Myocyte (in vitro differentiated cells): ENCODE data around the gene PKD2L1. TPM values are rescaled to one million over a fixed set of nuclear protein-coding genes. Genes with fewer than 3 reads are reported as not detected.
A peak's percentile ranks its signal among the peaks of the same experiment; 100 is the strongest.
"Not testable (repeated sequence)": the region's sequence is repeated elsewhere in the genome, so short reads cannot be mapped to it uniquely, and the experiment has no call there.

Experiments
- DNase-seq: peaks from one replicate; pipeline ENCODE4 v3.0.0-alpha.2; 2012; ENCODE audit warnings: low read depth
- total RNA-seq: library from RNA; depleted of rRNA; stranded (reverse); fragments of >200 nt; gene quantifications from 2 replicates; pipeline ENCODE4 v1.2.3, GENCODE V29; 2014

The PKD2L1 gene
- total RNA-seq, 1 donor from 2014 or later, result 0.13 TPM

- DNase-seq, result no peak
These were observed 42.3 kb downstream of the PKD2L1 start for GRCh38 chr10:100287756-100288155.

GRCh38 chr10:100286051-100287033, 43.7 kb downstream of the PKD2L1 start, which contains the start of gene BLOC1S2:
BLOC1S2 (minus strand) TSS chr10:100286680; CDS start chr10:100286659, 21 bp downstream.
- DNase-seq, result peak; percentile 92

DNA sequence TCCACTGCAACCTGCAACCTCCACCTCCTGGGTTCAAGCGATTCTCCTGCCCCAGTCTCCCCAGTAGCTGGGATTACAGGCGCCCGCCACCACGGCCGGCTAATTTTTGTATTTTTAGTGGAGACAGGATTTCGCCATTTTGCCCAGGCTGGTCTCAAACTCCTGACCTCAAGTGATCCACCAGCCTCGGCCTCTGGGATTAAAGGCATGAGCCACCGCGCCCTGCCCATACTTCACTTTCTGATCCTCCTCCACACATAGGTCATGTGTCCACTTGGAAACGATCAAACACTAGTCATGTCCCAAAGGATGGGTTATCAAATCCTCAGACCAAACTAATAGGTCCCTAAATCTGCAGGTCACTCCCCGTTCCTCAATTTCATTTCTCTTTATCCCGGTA, 44.7 kb downstream of the PKD2L1 start:
- peak; percentile 36 for DNase-seq

DNA sequence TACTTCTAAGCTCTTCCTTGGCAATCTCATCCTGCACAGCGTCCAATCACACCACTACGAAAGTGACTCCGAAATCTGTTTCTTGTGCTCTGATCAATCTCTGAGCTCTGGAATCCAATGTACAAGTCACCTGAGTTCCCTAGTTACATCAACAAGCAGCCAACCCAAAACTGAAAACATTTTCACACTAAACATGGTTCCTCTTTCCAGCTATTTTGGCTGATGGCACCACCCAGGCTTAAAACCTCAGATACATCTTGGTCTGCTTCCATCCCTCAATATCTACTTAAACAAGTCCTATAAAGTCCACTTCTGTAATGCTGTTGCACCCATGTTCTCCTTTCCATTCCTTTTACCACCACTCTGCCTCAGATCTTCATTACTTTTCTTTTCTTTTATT, 47.1 kb downstream of the PKD2L1 start:
- no peak for DNase-seq

DNA sequence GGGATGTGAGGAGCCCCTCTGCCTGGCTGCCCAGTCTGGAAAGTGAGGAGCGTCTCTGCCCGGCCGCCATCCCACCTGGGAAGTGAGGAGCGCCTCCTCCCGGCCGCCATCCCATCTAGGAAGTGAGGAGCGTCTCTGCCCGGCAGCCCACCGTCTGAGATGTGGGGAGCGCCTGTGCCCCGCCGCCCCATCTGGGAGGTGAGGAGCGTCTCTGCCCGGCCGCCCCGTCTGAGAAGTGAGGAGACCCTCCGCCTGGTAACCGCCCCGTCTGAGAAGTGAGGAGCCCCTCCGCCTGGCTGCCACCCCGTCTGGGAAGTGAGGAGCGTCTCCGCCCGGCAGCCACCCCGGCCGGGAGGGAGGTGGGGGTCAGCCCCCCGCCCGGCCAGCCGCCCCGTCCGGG, 53.1 kb downstream of the PKD2L1 start:
- DNase-seq, result not testable (repeated sequence)

DNA sequence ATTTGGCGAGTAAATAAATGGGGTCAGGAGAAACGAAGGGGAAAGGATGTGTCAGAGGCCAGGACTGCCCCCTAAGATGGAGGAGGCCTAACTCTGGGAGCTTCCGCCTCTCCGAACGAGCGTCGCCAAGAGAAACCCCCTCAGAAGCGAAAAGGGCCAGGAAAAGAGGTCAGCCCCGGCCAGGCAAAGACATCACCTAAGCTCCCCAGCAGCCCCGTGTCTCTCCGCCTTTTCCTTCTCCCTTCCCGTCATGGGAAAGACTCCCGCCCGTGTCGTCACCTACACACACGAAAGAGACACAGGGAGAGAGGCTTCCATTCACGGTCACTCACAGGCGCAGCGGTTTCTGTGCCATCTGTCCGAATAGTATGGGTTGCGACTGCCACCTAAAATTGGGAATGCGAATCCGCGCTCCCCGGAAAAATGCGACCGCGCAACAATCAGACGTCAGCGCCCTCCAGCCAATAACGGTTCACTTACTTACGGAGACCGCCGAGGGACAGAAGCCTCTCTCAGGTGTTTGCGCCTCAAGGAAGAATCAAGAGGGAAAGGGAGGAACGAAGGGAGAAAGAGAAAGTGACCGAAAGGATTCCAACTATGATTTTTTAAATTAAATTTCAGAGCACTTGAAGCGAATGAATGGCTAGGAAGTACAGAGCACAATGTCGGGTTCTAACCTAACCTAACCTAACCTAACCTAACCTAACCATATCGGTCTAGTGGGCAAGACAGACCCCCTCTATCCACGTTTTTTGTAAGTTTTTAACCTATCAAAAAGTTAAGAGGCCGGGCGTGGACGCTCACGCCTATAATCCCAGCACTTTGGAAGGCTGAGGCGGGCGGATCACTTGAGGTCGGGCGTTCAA, 62.6 kb downstream of the PKD2L1 start, which contains the start of gene CWF19L1:
CWF19L1 (minus strand) TSS at position 400 of the 866 bp plus-strand sequence; CDS start at position 355, 45 bp downstream.
- DNase-seq, result peak; percentile 90

GRCh38 chr10:100265821-100266485, 64.1 kb downstream of the PKD2L1 start:
- DNase-seq, result no peak

- no peak for DNase-seq
These were observed 75.8 kb downstream of the PKD2L1 start for GRCh38 chr10:100254191-100254590.

GRCh38 chr10:100253041-100253440, 77.0 kb downstream of the PKD2L1 start:
- DNase-seq, result no peak

- DNase-seq, result no peak
These were observed 81.2 kb downstream of the PKD2L1 start for GRCh38 chr10:100248820-100249219.

GRCh38 chr10:100245484-100246220, 84.4 kb downstream of the PKD2L1 start:
- DNase-seq, result no peak

GRCh38 chr10:100239851-100240250, 90.2 kb downstream of the PKD2L1 start:
- no peak for DNase-seq

DNA sequence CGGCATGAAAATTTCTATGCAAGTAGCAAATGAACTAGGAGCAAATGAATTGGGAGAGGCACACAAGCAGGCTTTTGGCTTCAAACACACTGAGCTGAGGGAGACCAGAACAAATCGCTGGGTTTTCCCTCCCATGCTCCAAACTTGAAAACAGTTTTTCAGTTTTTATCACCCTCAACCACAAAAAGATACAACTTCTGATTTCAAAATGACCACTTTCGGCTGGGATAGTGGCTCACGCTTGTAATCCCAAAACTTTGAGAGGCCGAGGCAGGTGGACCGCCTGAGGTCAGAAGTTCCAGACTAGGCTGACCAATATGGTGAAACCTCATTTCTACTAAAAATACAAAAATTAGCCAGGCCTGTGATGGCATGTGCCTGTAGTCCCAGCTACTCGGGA, 91.6 kb downstream of the PKD2L1 start:
- DNase-seq, result no peak

Other genes starting within 250 kb of the PKD2L1 start
- not detected in 2 replicates for gene CPN1, start 248.4 kb downstream of the PKD2L1 start, total RNA-seq
- gene ERLIN1, start 144.2 kb downstream of the PKD2L1 start, total RNA-seq, result 13.0 and 15.0 TPM in 2 replicates
- gene CHUK, start 100.6 kb downstream of the PKD2L1 start, total RNA-seq, result 21.3 and 22.3 TPM in 2 replicates
- gene CWF19L1, start 62.6 kb downstream of the PKD2L1 start, total RNA-seq, result 14.2 and 18.6 TPM in 2 replicates
- gene BLOC1S2, start 43.5 kb downstream of the PKD2L1 start, total RNA-seq, result 70.5 TPM in 2 replicates
- gene SCD, start 17.0 kb upstream of the PKD2L1 start, total RNA-seq, result 502 and 937 TPM in 2 replicates
- gene WNT8B, start 132.8 kb upstream of the PKD2L1 start, total RNA-seq, result not detected in 2 replicates
- 4.9 and 6.9 TPM in 2 replicates for gene SEC31B, start 189.6 kb upstream of the PKD2L1 start, total RNA-seq
- gene NDUFB8, start 199.6 kb upstream of the PKD2L1 start, total RNA-seq, result 145 and 161 TPM in 2 replicates
- 20.9 and 23.9 TPM in 2 replicates for gene HIF1AN, start 205.7 kb upstream of the PKD2L1 start, total RNA-seq